ENCODE results near the gene ADGRV1. TPM values are rescaled to one million over a fixed set of nuclear protein-coding genes. Genes with fewer than 3 reads are reported as not detected.

The ADGRV1 gene
- total RNA-seq, 2 donors from 2014 or later = 97.6 to 117 TPM

- peaks cover 43% of the 10 kb centered on the region for H3K4me1 Mint-ChIP-seq
Observed at GRCh38 chr5:90549729-90550275, 8.8 kb upstream of the ADGRV1 start.

DNA sequence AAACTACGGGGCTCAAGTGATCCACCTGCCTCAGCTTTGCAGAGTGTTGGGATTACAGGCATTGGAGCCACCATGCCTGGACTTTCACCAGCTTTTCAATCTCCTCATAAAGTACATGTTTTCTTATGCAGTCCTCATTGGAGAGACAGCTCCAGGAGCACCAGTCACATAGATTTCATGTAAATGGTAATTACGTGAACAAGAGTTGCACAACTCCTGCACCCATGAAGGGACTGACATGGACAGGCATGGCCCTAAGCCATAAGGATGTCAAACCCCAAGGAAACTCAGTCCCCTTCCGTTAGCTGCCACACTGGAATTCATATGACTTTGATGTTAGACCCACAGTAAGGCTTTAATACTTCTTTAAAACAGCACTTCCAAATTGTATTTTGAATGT is 7.6 kb upstream of the ADGRV1 start:
- no peaks in the 10 kb centered on the region for H3K36me3 ChIP-seq (ENCODE audit: control insufficient read depth, insufficient read depth, low read length)
- no peak overlapping the region for H3K9ac ChIP-seq (ENCODE audit: extremely low read depth, low read length, poor library complexity, severe bottlenecking)
- H3K4me3 ChIP-seq (ENCODE audit: low read length) = no peak overlapping the region
- no peaks in the 10 kb centered on the region for H3K36me3 Mint-ChIP-seq (ENCODE audit: low read depth)
- 94 to 96% methylated on average over 3 of the region's 3 CpGs for WGBS, 2 experiments (ENCODE audit: insufficient coverage in 1 of 2, insufficient read length in 1 of 2)
- no peak overlapping the region for H3K27ac ChIP-seq (ENCODE audit: low read depth, low read length)
- peaks cover 6% of the 10 kb centered on the region for H3K4me1 ChIP-seq (ENCODE audit: control insufficient read depth, insufficient read depth, low read length)
- H3K9me3 ChIP-seq (ENCODE audit: control insufficient read depth, low read length) = no peaks in the 10 kb centered on the region
- peaks cover 3% of the 10 kb centered on the region for H3K9me3 Mint-ChIP-seq
- no peak overlapping the region for H3K4me3 Mint-ChIP-seq
- DNase-seq = no peak
- no peak for TF ChIP-seq CTCF (conservative IDR thresholded peaks at IDR 0.05)
- H3K27me3 ChIP-seq (ENCODE audit: control insufficient read depth, insufficient read depth, low read length, poor library complexity, severe bottlenecking) = no peaks in the 10 kb centered on the region
- no peak overlapping the region for H3K27ac Mint-ChIP-seq
- H3K27me3 Mint-ChIP-seq (ENCODE audit: insufficient read depth) = no peaks in the 10 kb centered on the region
- H3K4me1 Mint-ChIP-seq = peaks cover 49% of the 10 kb centered on the region

More at GRCh38 chr5:90549729-90550275, 8.8 kb upstream of the ADGRV1 start:
- DNase-seq = no peak
- H3K27me3 ChIP-seq (ENCODE audit: control insufficient read depth, insufficient read depth, low read length, poor library complexity, severe bottlenecking) = no peaks in the 10 kb centered on the region
- no peaks in the 10 kb centered on the region for H3K36me3 ChIP-seq (ENCODE audit: control insufficient read depth, insufficient read depth, low read length)
- no peak for TF ChIP-seq CTCF (conservative IDR thresholded peaks at IDR 0.05)
- no peak overlapping the region for H3K27ac Mint-ChIP-seq
- no peaks in the 10 kb centered on the region for H3K27me3 Mint-ChIP-seq (ENCODE audit: insufficient read depth)
- peaks cover 6% of the 10 kb centered on the region for H3K4me1 ChIP-seq (ENCODE audit: control insufficient read depth, insufficient read depth, low read length)
- H3K4me3 ChIP-seq (ENCODE audit: low read length) = no peak overlapping the region
- 100% methylated on average over 2 of the region's 2 CpGs; no CpG with 5 or more reads in 1 of the 2 experiments for WGBS, 2 experiments (ENCODE audit: insufficient coverage in 1 of 2, insufficient read length in 1 of 2)
- H3K36me3 Mint-ChIP-seq (ENCODE audit: low read depth) = no peaks in the 10 kb centered on the region
- H3K9me3 Mint-ChIP-seq = peaks cover 3% of the 10 kb centered on the region
- H3K4me3 Mint-ChIP-seq = no peak overlapping the region
- H3K27ac ChIP-seq (ENCODE audit: low read depth, low read length) = no peak overlapping the region
- no peaks in the 10 kb centered on the region for H3K9me3 ChIP-seq (ENCODE audit: control insufficient read depth, low read length)
- no peak overlapping the region for H3K9ac ChIP-seq (ENCODE audit: extremely low read depth, low read length, poor library complexity, severe bottlenecking)

DNA sequence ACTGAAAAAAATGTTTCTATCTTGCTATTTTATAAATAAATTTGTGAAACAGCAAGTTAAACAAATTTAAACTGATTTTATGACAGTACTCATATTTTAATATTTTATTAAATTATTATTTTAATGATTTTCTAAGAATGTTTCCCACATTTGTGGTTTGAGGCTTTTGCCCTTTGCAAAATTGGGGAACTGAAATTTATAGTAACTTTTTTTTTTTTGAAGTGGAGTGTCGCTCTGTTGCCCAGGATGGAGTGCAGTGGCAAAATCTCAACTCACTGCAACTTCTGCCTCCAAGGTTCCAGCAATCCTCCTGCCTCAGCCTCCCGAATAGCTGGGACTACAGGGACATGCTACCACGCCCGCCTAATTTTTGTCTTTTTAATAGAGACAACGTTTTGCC is 7.2 kb upstream of the ADGRV1 start:
- no peak overlapping the region for H3K27ac ChIP-seq (ENCODE audit: low read depth, low read length)
- WGBS, 2 experiments (ENCODE audit: insufficient coverage in 1 of 2, insufficient read length in 1 of 2) = 91 to 92% methylated on average over 4 to 5 of the region's 5 CpGs
- no peaks in the 10 kb centered on the region for H3K27me3 ChIP-seq (ENCODE audit: control insufficient read depth, insufficient read depth, low read length, poor library complexity, severe bottlenecking)
- Mint-ChIP-seq H3K4me1 (peaks cover 51% of the 10 kb centered on the region), H3K27ac (no peak overlapping the region), H3K9me3 (peaks cover 3% of the 10 kb centered on the region), H3K27me3 (ENCODE audit: insufficient read depth) (no peaks in the 10 kb centered on the region), H3K4me3 (no peak overlapping the region), H3K36me3 (ENCODE audit: low read depth) (no peaks in the 10 kb centered on the region)
- H3K9me3 ChIP-seq (ENCODE audit: control insufficient read depth, low read length) = no peaks in the 10 kb centered on the region
- H3K4me3 ChIP-seq (ENCODE audit: low read length) = no peak overlapping the region
- H3K9ac ChIP-seq (ENCODE audit: extremely low read depth, low read length, poor library complexity, severe bottlenecking) = no peak overlapping the region
- no peaks in the 10 kb centered on the region for H3K36me3 ChIP-seq (ENCODE audit: control insufficient read depth, insufficient read depth, low read length)
- no peak for DNase-seq
- TF ChIP-seq CTCF (conservative IDR thresholded peaks at IDR 0.05) = no peak
- peaks cover 6% of the 10 kb centered on the region for H3K4me1 ChIP-seq (ENCODE audit: control insufficient read depth, insufficient read depth, low read length)

Data from endodermal cell (in vitro differentiated cells).